Parathyroid adenoma (tissue), 2 donors: ENCODE results near the gene SERINC3.

Source experiments
- H2AFZ ChIP-seq: fragments of 300-600 bp; sonication (generic); one replicate; pipeline ENCODE4 v1.7.0; 2017; ENCODE audit warnings: antibody characterized with exemption, mild to moderate bottlenecking
- H3K27ac ChIP-seq: fragments of 300-600 bp; sonication (generic); one replicate; pipeline ENCODE4 v1.7.0; 2017
- H3K27me3 ChIP-seq: fragments of 300-600 bp; sonication (generic); one replicate; pipeline ENCODE4 v1.7.0; 2017; ENCODE audit warnings: low read length; ENCODE audit not compliant: control insufficient read depth, insufficient read depth
- H3K36me3 ChIP-seq: fragments of 300-600 bp; sonication (generic); one replicate; pipeline ENCODE4 v1.7.0; 2017; ENCODE audit warnings: low read length; ENCODE audit not compliant: control insufficient read depth, insufficient read depth
- H3K4me1 ChIP-seq: fragments of 300-600 bp; sonication (generic); one replicate; pipeline ENCODE4 v1.7.0; 2017; ENCODE audit warnings: control low read depth
- H3K4me2 ChIP-seq: fragments of 300-600 bp; sonication (generic); one replicate; pipeline ENCODE4 v1.7.0; 2017; ENCODE audit warnings: low read length
- H3K4me3 ChIP-seq: fragments of 300-600 bp; sonication (generic); one replicate; pipeline ENCODE4 v1.7.0; 2017; ENCODE audit warnings: low read depth, low read length
- H3K79me2 ChIP-seq: fragments of 300-600 bp; sonication (generic); one replicate; pipeline ENCODE4 v1.7.0; 2017; ENCODE audit warnings: control low read depth
- H3K9ac ChIP-seq: fragments of 300-600 bp; sonication (generic); one replicate; pipeline ENCODE4 v1.7.0; 2017; ENCODE audit warnings: mild to moderate bottlenecking
- H3K9me3 ChIP-seq: fragments of 300-600 bp; sonication (generic); one replicate; pipeline ENCODE4 v1.7.0; 2017; ENCODE audit warnings: low read length; ENCODE audit not compliant: control insufficient read depth
- CTCF ChIP-seq: fragments of 300-600 bp; sonication (generic); IDR thresholded peaks from one replicate; pipeline ENCODE4 v1.7.0; 2017; ENCODE audit warnings: antibody characterized with exemption, mild to moderate bottlenecking
- donor health status: primary hyperparathyroidism.

Gene SERINC3

GRCh38 chr20:44521484-44522481 is at the start of gene SERINC3:
SERINC3 (minus strand) TSS chr20:44522070; CDS start chr20:44521951, 119 bp downstream.
- Histone ChIP-seq H3K36me3 (no peaks in the 10 kb centered on the region), H3K9ac (peak within 1 kb of the TSS; percentile 88), H3K4me1 (peaks cover 13% of the 10 kb centered on the region)

GRCh38 chr20:44571362-44571988 is 49.6 kb upstream of the SERINC3 start:
- Histone ChIP-seq H3K36me3 (no peaks in the 10 kb centered on the region), H3K4me1 (peaks cover 26% of the 10 kb centered on the region), H3K27me3 (no peaks in the 10 kb centered on the region), H3K79me2 (peaks cover 33% of the 10 kb centered on the region), H3K9me3 (no peaks in the 10 kb centered on the region), H3K27ac (peak overlapping the region; percentile 96), H3K9ac (no peak overlapping the region), H3K4me2 (no peak overlapping the region), H3K4me3 (no peak overlapping the region), H2AFZ (no peak overlapping the region)
- no peak for TF ChIP-seq CTCF

More at GRCh38 chr20:44521484-44522481, at the start of gene SERINC3:
- Histone ChIP-seq H2AFZ (peak within 1 kb of the TSS; percentile 93), H3K79me2 (peaks cover 57% of the 10 kb centered on the region), H3K27me3 (no peaks in the 10 kb centered on the region), H3K4me3 (peak within 1 kb of the TSS; percentile 99), H3K27ac (peak within 1 kb of the TSS; percentile 95), H3K4me2 (peak within 1 kb of the TSS; percentile 91), H3K9me3 (no peaks in the 10 kb centered on the region)
- peak; percentile 7 for TF ChIP-seq CTCF

- Histone ChIP-seq H3K4me1 (peaks cover 21% of the 10 kb centered on the region), H3K9me3 (no peaks in the 10 kb centered on the region), H3K4me3 (no peak overlapping the region), H2AFZ (no peak overlapping the region), H3K9ac (no peak overlapping the region), H3K4me2 (no peak overlapping the region), H3K79me2 (peaks cover 36% of the 10 kb centered on the region), H3K36me3 (no peaks in the 10 kb centered on the region), H3K27ac (no peak overlapping the region), H3K27me3 (no peaks in the 10 kb centered on the region)
- no peak for TF ChIP-seq CTCF
These were observed 48.5 kb upstream of the SERINC3 start for GRCh38 chr20:44570367-44570766.

GRCh38 chr20:44566811-44567210 is 44.9 kb upstream of the SERINC3 start:
- H3K9me3 ChIP-seq = no peaks in the 10 kb centered on the region
- H2AFZ ChIP-seq = no peak overlapping the region
- TF ChIP-seq CTCF = no peak
- H3K27me3 ChIP-seq = no peaks in the 10 kb centered on the region
- no peak overlapping the region for H3K4me3 ChIP-seq
- no peak overlapping the region for H3K4me2 ChIP-seq
- peaks cover 51% of the 10 kb centered on the region for H3K79me2 ChIP-seq
- peaks cover 3% of the 10 kb centered on the region for H3K4me1 ChIP-seq
- H3K27ac ChIP-seq = no peak overlapping the region
- H3K9ac ChIP-seq = no peak overlapping the region
- no peaks in the 10 kb centered on the region for H3K36me3 ChIP-seq
